Panc1 (cell line): Measurements from ENCODE around the gene TOPORS.

Experiments used
- CTCF ChIP-seq: fragments of 450-650 bp; IDR thresholded peaks from 2 replicates; pipeline ENCODE4 v1.5.1; 2017; ENCODE audit warnings: mild to moderate bottlenecking
- POLR2AphosphoS5 ChIP-seq: IDR thresholded peaks from 2 replicates; pipeline ENCODE4 v1.6.1; 2012; ENCODE audit warnings: mild to moderate bottlenecking, low read depth, low read length, moderate library complexity

GRCh38 chr9:32533336-32533735, 19.1 kb downstream of the TOPORS start:
- TF ChIP-seq CTCF (no peak), POLR2AphosphoS5 (no peak)
